ENCODE data around the gene CST8. TPM values are rescaled to one million over a fixed set of nuclear protein-coding genes. Genes with fewer than 3 reads are reported as not detected.
A peak's percentile ranks its signal among the peaks of the same experiment; 100 is the strongest.
"Not testable (repeated sequence)": the region's sequence is repeated elsewhere in the genome, so short reads cannot be mapped to it uniquely, and the experiment has no call there.

The CST8 gene
- not detected in 2 replicates for total RNA-seq

GRCh38 chr20:23490817-23491216, at the start of gene CST8:
TSS of gene CST8 (plus strand) at chr20:23491117. CDS start at chr20:23491668, 551 bp downstream.
- no peak for DNase-seq (ENCODE audit: low read depth in 2 of 2)

GRCh38 chr20:23441850-23442313, 49.0 kb upstream of the CST8 start:
- peak; percentile 29 to 68 for DNase-seq (ENCODE audit: low read depth in 2 of 2)

GRCh38 chr20:23442436-23442835, 48.5 kb upstream of the CST8 start:
- DNase-seq (ENCODE audit: low read depth in 2 of 2) = no peak

- DNase-seq (ENCODE audit: low read depth in 2 of 2) = no peak
Observed at GRCh38 chr20:23444859-23445258, 46.1 kb upstream of the CST8 start.

GRCh38 chr20:23445596-23446217, 45.2 kb upstream of the CST8 start:
- DNase-seq (ENCODE audit: low read depth in 2 of 2) = no peak

GRCh38 chr20:23446505-23446904, 44.4 kb upstream of the CST8 start:
- DNase-seq (ENCODE audit: low read depth in 2 of 2) = peak; percentile 49 to 70

- no peak for DNase-seq (ENCODE audit: low read depth in 2 of 2)
Observed at GRCh38 chr20:23448167-23448566, 42.8 kb upstream of the CST8 start.

GRCh38 chr20:23449421-23449820, 41.5 kb upstream of the CST8 start:
- no peak for DNase-seq (ENCODE audit: low read depth in 2 of 2)

GRCh38 chr20:23450877-23451276, 40.0 kb upstream of the CST8 start:
- no peak for DNase-seq (ENCODE audit: low read depth in 2 of 2)

GRCh38 chr20:23451956-23452487, 38.9 kb upstream of the CST8 start:
- DNase-seq (ENCODE audit: low read depth in 2 of 2) = no peak

GRCh38 chr20:23452776-23453175, 38.1 kb upstream of the CST8 start, which contains the start of gene CST11:
TSS of gene CST11 (minus strand) at chr20:23452876. CDS start at chr20:23452811, 65 bp downstream.
- DNase-seq (ENCODE audit: low read depth in 2 of 2) = no peak

- no peak for DNase-seq (ENCODE audit: low read depth in 2 of 2)
Observed at GRCh38 chr20:23453549-23454543, 37.1 kb upstream of the CST8 start.

- no peak for DNase-seq (ENCODE audit: low read depth in 2 of 2)
Observed at GRCh38 chr20:23454816-23455215, 36.1 kb upstream of the CST8 start.

GRCh38 chr20:23455639-23456038, 35.3 kb upstream of the CST8 start:
- no peak for DNase-seq (ENCODE audit: low read depth in 2 of 2)

GRCh38 chr20:23456409-23456808, 34.5 kb upstream of the CST8 start:
- DNase-seq (ENCODE audit: low read depth in 2 of 2) = no peak

- no peak for DNase-seq (ENCODE audit: low read depth in 2 of 2)
Observed at GRCh38 chr20:23456873-23457272, 34.0 kb upstream of the CST8 start.

- DNase-seq (ENCODE audit: low read depth in 2 of 2) = no peak
Observed at GRCh38 chr20:23459461-23460150, 31.3 kb upstream of the CST8 start.

- DNase-seq (ENCODE audit: low read depth in 2 of 2) = no peak
Observed at GRCh38 chr20:23461180-23461579, 29.7 kb upstream of the CST8 start.

GRCh38 chr20:23466961-23467360, 24.0 kb upstream of the CST8 start:
- DNase-seq (ENCODE audit: low read depth in 2 of 2) = not testable (repeated sequence)

GRCh38 chr20:23472306-23472705, 18.6 kb upstream of the CST8 start:
- not testable (repeated sequence) for DNase-seq (ENCODE audit: low read depth in 2 of 2)

- not testable (repeated sequence) for DNase-seq (ENCODE audit: low read depth in 2 of 2)
Observed at GRCh38 chr20:23473293-23473692, 17.6 kb upstream of the CST8 start.
